MM.1S (cell line): ENCODE data around the gene ATXN7L3B.

Experiments
- DNase-seq: peaks from one replicate; pipeline ENCODE4 v3.0.0-alpha.2; 2015
- H2AFZ ChIP-seq: fragments of 300-600 bp; sonication (generic); 2 replicates; pipeline ENCODE4 v1.6.0; 2016; ENCODE audit warnings: antibody characterized with exemption, low read length
- H3F3A ChIP-seq: fragments of 300-600 bp; sonication (generic); 2 replicates; pipeline ENCODE4 v1.6.1; 2016; ENCODE audit warnings: mild to moderate bottlenecking, antibody characterized with exemption, low read length, moderate library complexity, mixed read lengths; ENCODE audit not compliant: insufficient read depth
- H3K27ac ChIP-seq: fragments of 300-600 bp; sonication (generic); 2 replicates; pipeline ENCODE4 v1.5.1; 2016; ENCODE audit warnings: mild to moderate bottlenecking, low read length
- H3K27me3 ChIP-seq: fragments of 300-600 bp; sonication (generic); replicated peaks from 2 replicates; pipeline ENCODE4 v1.6.0; 2016; ENCODE audit warnings: low read length; ENCODE audit not compliant: insufficient read depth
- H3K36me3 ChIP-seq: fragments of 300-600 bp; sonication (generic); replicated peaks from 2 replicates; pipeline ENCODE4 v1.6.1; 2016; ENCODE audit warnings: mild to moderate bottlenecking, low read length, mixed read lengths; ENCODE audit not compliant: insufficient read depth
- H3K4me1 ChIP-seq: fragments of 300-600 bp; sonication (generic); 2 replicates; pipeline ENCODE4 v1.6.1; 2016; ENCODE audit warnings: low read length, mixed read lengths
- H3K4me2 ChIP-seq: fragments of 300-600 bp; sonication (generic); 2 replicates; pipeline ENCODE4 v1.6.0; 2016; ENCODE audit warnings: low read depth, low read length
- H3K4me3 ChIP-seq: fragments of 300-600 bp; sonication (generic); 2 replicates; pipeline ENCODE4 v1.5.1; 2016; ENCODE audit warnings: low read length, mixed read lengths
- H3K79me2 ChIP-seq: fragments of 300-600 bp; sonication (generic); 2 replicates; pipeline ENCODE4 v1.6.1; 2016; ENCODE audit warnings: mixed run types, low read length, mixed read lengths
- H3K9ac ChIP-seq: fragments of 300-600 bp; sonication (generic); 2 replicates; pipeline ENCODE4 v1.6.1; 2016; ENCODE audit warnings: low read length, mixed read lengths
- H3K9me2 ChIP-seq: fragments of 300-600 bp; sonication (generic); replicated peaks from 2 replicates; pipeline ENCODE4 v1.6.1; 2016; ENCODE audit warnings: mild to moderate bottlenecking, low read length, mixed read lengths; ENCODE audit not compliant: insufficient read depth
- H3K9me3 ChIP-seq: fragments of 300-600 bp; sonication (generic); replicated peaks from 2 replicates; pipeline ENCODE4 v1.6.1; 2016; ENCODE audit warnings: mild to moderate bottlenecking, low read length, mixed read lengths; ENCODE audit not compliant: insufficient read depth
- H4K20me1 ChIP-seq: fragments of 300-600 bp; sonication (generic); 2 replicates; pipeline ENCODE4 v1.6.1; 2016; ENCODE audit warnings: mild to moderate bottlenecking, low read length, moderate library complexity, mixed read lengths; ENCODE audit not compliant: insufficient read depth
- CTCF ChIP-seq: fragments of 300-600 bp; sonication (generic); IDR thresholded peaks from 2 replicates; pipeline ENCODE4 v1.5.1; 2016; ENCODE audit warnings: antibody characterized with exemption, low read length, mixed read lengths
- EZH2 ChIP-seq: fragments of 300-600 bp; sonication (generic); optimal IDR thresholded peaks from 2 replicates; pipeline ENCODE3; 2017; ENCODE audit warnings: low read depth, mild to moderate bottlenecking, antibody characterized with exemption, low read length, mixed read lengths
- EZH2phosphoT487 ChIP-seq: fragments of 300-600 bp; sonication (generic); IDR thresholded peaks from 2 replicates; pipeline ENCODE4 v1.6.1; 2018; ENCODE audit warnings: antibody characterized with exemption, low read length

The ATXN7L3B gene

GRCh38 chr12:74586251-74586650, 48.6 kb downstream of the ATXN7L3B start:
- Histone ChIP-seq H3K36me3 (no peaks in the 10 kb centered on the region), H3K9me3 (no peaks in the 10 kb centered on the region), H3K27ac (peak overlapping the region; percentile 40; the same call in 1 of the 2 replicates), H3K27me3 (no peaks in the 10 kb centered on the region), H3K9me2 (no peaks in the 10 kb centered on the region), H2AFZ (no peak overlapping the region), H3K79me2 (no peaks in the 10 kb centered on the region), H3F3A (peaks cover 8% of the 10 kb centered on the region; the same call in 1 of the 2 replicates), H3K4me2 (peak overlapping the region; percentile 55), H3K4me1 (peaks cover 16% of the 10 kb centered on the region), H4K20me1 (no peaks in the 10 kb centered on the region), H3K4me3 (peak overlapping the region; percentile 14; the same call in 1 of the 2 replicates), H3K9ac (no peak overlapping the region)
- no peak for TF ChIP-seq EZH2
- TF ChIP-seq EZH2phosphoT487: no peak
- no peak for TF ChIP-seq CTCF
- peak; percentile 48 for DNase-seq
